Adipocyte (in vitro differentiated cells): ENCODE results near the gene SNX24.
"Not testable (repeated sequence)": the region's sequence is repeated elsewhere in the genome, so short reads cannot be mapped to it uniquely, and the experiment has no call there.

Source experiments
- DNase-seq: peaks from one replicate; pipeline ENCODE4 v3.0.0-alpha.2; 2015; ENCODE audit warnings: low read depth
- H3K27me3 ChIP-seq: replicated peaks from 2 replicates; pipeline ENCODE4 v1.7.0; 2013; ENCODE audit warnings: mild to moderate bottlenecking, low read length, moderate library complexity; ENCODE audit not compliant: control insufficient read depth, insufficient read depth
- H3K36me3 ChIP-seq: 2 replicates; pipeline ENCODE4 v1.7.0; 2013; ENCODE audit warnings: low read length, mild to moderate bottlenecking, moderate library complexity; ENCODE audit not compliant: control insufficient read depth, insufficient read depth, severe bottlenecking
- H3K4me1 ChIP-seq: 2 replicates; pipeline ENCODE4 v1.7.0; 2013; ENCODE audit warnings: mild to moderate bottlenecking, low read length, moderate library complexity; ENCODE audit not compliant: control insufficient read depth, insufficient read depth
- H3K4me3 ChIP-seq: 2 replicates; pipeline ENCODE4 v1.7.0; 2013; ENCODE audit warnings: mild to moderate bottlenecking, low read length, moderate library complexity
- H3K9ac ChIP-seq: 2 replicates; pipeline ENCODE4 v1.7.0; 2013; ENCODE audit warnings: mild to moderate bottlenecking, low read length, moderate library complexity
- H3K9me3 ChIP-seq: 2 replicates; pipeline ENCODE4 v1.7.0; 2013; ENCODE audit warnings: mild to moderate bottlenecking, low read length, moderate library complexity; ENCODE audit not compliant: control insufficient read depth

SNX24 gene

GRCh38 chr5:122901346-122901745 lies 55.9 kb downstream of the SNX24 start:
- Histone ChIP-seq H3K36me3 (no peaks in the 10 kb centered on the region), H3K9ac (no peak overlapping the region), H3K4me3 (no peak overlapping the region), H3K27me3 (no peaks in the 10 kb centered on the region), H3K4me1 (no peaks in the 10 kb centered on the region), H3K9me3 (no peaks in the 10 kb centered on the region)
- no peak for DNase-seq

GRCh38 chr5:122902263-122902662 lies 56.9 kb downstream of the SNX24 start:
- Histone ChIP-seq H3K4me1 (peaks cover 7% of the 10 kb centered on the region), H3K27me3 (no peaks in the 10 kb centered on the region), H3K4me3 (no peak overlapping the region), H3K36me3 (no peaks in the 10 kb centered on the region), H3K9ac (no peak overlapping the region), H3K9me3 (no peaks in the 10 kb centered on the region)
- no peak for DNase-seq

- Histone ChIP-seq H3K9me3 (no peaks in the 10 kb centered on the region), H3K27me3 (no peaks in the 10 kb centered on the region), H3K9ac (no peak overlapping the region), H3K4me1 (peaks cover 14% of the 10 kb centered on the region), H3K4me3 (peak overlapping the region; percentile 31), H3K36me3 (no peaks in the 10 kb centered on the region)
- DNase-seq, result peak; percentile 39
These were observed 61.4 kb downstream of the SNX24 start for GRCh38 chr5:122906768-122907167.

GRCh38 chr5:122907276-122907675 lies 61.9 kb downstream of the SNX24 start:
- H3K27me3 ChIP-seq, result no peaks in the 10 kb centered on the region
- no peaks in the 10 kb centered on the region for H3K36me3 ChIP-seq
- no peak overlapping the region for H3K9ac ChIP-seq
- H3K4me1 ChIP-seq, result peaks cover 14% of the 10 kb centered on the region
- peak; percentile 65 for DNase-seq
- no peaks in the 10 kb centered on the region for H3K9me3 ChIP-seq
- H3K4me3 ChIP-seq, result peak overlapping the region; percentile 31

DNA sequence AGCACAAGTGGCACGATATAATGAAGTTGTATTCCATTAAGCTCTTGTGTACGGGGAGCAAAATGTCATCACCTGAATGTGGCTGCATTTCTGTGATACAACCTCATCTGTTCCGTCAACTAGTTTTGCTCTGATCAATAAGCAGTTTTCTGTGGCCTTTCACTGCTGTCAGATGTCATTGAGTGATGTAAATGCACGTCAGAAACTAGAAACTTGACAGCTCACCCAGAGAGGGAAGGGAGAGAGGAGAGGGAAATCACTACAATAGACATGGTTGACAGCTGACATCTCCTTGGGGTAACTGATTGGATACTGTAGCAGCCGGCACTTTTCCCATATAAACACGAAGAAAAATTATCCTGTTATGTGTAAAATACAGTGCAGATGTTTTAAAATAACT lies 62.7 kb downstream of the SNX24 start:
- Histone ChIP-seq H3K36me3 (no peaks in the 10 kb centered on the region), H3K4me1 (peaks cover 14% of the 10 kb centered on the region), H3K4me3 (no peak overlapping the region), H3K9ac (no peak overlapping the region), H3K9me3 (no peaks in the 10 kb centered on the region), H3K27me3 (no peaks in the 10 kb centered on the region)
- DNase-seq, result no peak

DNA sequence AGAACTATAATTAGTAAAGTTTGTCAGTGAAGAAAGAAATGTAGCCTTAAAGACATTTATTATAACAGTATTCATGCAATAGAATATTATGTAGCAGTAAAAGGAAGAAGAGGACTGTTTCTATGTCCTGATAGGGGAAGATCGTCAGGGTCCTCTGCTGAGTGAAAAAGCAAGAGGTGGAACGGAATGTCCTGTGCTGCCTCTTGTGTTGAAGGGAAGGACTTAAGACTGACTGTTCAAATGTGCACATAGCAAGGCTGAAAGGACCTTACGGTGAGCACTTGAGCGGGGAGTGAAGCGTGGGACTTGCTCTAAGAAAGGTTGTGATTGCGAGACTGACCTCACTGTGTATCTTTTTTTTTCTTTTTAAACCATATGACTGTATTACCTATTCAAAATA lies 63.2 kb downstream of the SNX24 start:
- Histone ChIP-seq H3K36me3 (no peaks in the 10 kb centered on the region), H3K4me3 (no peak overlapping the region), H3K27me3 (no peaks in the 10 kb centered on the region), H3K4me1 (peaks cover 14% of the 10 kb centered on the region), H3K9ac (no peak overlapping the region), H3K9me3 (no peaks in the 10 kb centered on the region)
- DNase-seq, result peak; percentile 17

DNA sequence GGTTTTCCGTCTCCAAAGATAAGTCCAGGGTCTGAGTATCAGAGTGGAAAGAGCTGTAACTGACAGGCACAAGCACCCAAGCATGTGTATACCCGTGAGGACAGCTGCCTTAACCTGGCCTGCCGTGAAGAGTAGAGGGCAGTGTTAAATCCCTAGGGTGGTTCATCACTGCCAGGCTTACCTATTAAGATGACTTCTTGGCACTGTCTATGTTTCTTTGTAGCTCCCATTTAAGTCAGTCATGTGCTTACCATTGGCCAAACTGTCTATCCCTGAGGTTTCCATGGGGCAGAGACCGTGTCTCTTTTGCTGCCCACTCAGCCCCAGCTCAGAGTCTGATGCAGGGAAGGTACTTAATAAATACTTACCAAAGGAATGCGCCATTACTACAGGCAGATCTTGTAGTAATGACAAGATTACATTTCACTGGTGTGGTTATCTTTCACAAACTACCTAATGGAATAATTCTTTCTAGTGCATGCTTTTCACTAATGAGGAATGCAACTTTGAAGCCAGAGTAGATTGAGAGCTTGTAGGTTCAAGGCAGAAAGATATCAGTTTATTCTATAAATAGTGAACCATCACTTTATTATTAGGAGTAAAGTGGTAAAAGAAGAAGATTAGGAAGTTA lies 64.2 kb downstream of the SNX24 start:
- H3K36me3 ChIP-seq, result no peaks in the 10 kb centered on the region
- no peak overlapping the region for H3K4me3 ChIP-seq
- DNase-seq, result no peak
- H3K4me1 ChIP-seq, result peaks cover 14% of the 10 kb centered on the region
- no peaks in the 10 kb centered on the region for H3K9me3 ChIP-seq
- no peaks in the 10 kb centered on the region for H3K27me3 ChIP-seq
- no peak overlapping the region for H3K9ac ChIP-seq

- not testable (repeated sequence) for H3K36me3 ChIP-seq, H3K27me3 ChIP-seq, H3K9me3 ChIP-seq, H3K9ac ChIP-seq, H3K4me3 ChIP-seq, DNase-seq, H3K4me1 ChIP-seq
These were observed 68.0 kb downstream of the SNX24 start for GRCh38 chr5:122913436-122913835.

GRCh38 chr5:122915717-122916461 lies 70.5 kb downstream of the SNX24 start:
- H3K9ac ChIP-seq, result no peak overlapping the region
- no peak overlapping the region for H3K4me3 ChIP-seq
- H3K4me1 ChIP-seq, result peaks cover 8% of the 10 kb centered on the region
- no peaks in the 10 kb centered on the region for H3K36me3 ChIP-seq
- H3K27me3 ChIP-seq, result no peaks in the 10 kb centered on the region
- H3K9me3 ChIP-seq, result no peaks in the 10 kb centered on the region
- DNase-seq, result no peak

- DNase-seq, result no peak
- no peaks in the 10 kb centered on the region for H3K27me3 ChIP-seq
- H3K4me3 ChIP-seq, result no peak overlapping the region
These were observed 71.1 kb downstream of the SNX24 start for GRCh38 chr5:122916490-122916889.

DNA sequence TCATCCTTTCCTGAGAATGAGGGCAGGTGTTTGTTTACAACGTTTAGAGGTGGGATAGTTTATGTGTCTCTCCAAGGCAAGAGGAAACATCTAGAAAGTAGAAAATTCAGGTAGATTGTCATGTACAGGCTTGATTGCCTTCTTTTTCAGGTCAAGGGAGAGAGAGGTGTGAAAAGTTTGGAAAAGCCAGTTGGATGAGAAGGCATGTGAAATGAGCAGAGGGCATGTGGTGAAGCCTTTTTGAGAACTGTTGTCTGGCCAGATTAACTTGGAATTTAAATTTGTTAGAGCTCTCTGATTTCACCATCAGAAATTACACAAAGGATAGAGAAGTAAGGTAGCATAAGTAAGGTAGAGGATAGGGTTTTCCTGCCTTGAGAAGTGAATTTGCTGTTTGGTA lies 74.6 kb downstream of the SNX24 start:
- DNase-seq, result no peak
- Histone ChIP-seq H3K36me3 (no peaks in the 10 kb centered on the region), H3K4me3 (no peak overlapping the region), H3K4me1 (peaks cover 13% of the 10 kb centered on the region), H3K27me3 (no peaks in the 10 kb centered on the region), H3K9me3 (no peaks in the 10 kb centered on the region), H3K9ac (no peak overlapping the region)

More at GRCh38 chr5:122916490-122916889, 71.1 kb downstream of the SNX24 start:
- no peaks in the 10 kb centered on the region for H3K9me3 ChIP-seq
- H3K9ac ChIP-seq, result no peak overlapping the region
- peaks cover 8% of the 10 kb centered on the region for H3K4me1 ChIP-seq
- H3K36me3 ChIP-seq, result no peaks in the 10 kb centered on the region
